GM12878 (cell line): Measurements from ENCODE around the gene ISLR2. TPM values are rescaled to one million over a fixed set of nuclear protein-coding genes. Genes with fewer than 3 reads are reported as not detected.

Experiments
- ATAC-seq: fragments of 200-7000 bp; cut with Tn5 transposase; 3 replicates; pipeline ENCODE4 v1.9.1; 2020; ENCODE audit warnings: mild to moderate bottlenecking, moderate library complexity
- BruUV-seq: library from RNA; stranded (reverse); fragments of 400-500 nt; replicated peaks from 2 replicates; lab custom pipeline; 2021; lab: Mats Ljungman, UMichigan
- CTCF ChIA-PET: fragments of 300-600 bp; sonication (Branson Sonifier 250); formaldehyde crosslinking; extraction: SDS; loops from one replicate; lab custom pipeline; 2021; ENCODE audit warnings: inconsistent platforms; lab: Yijun Ruan, JAX
- POLR2A ChIA-PET: fragments of 350-600 bp; formaldehyde crosslinking; extraction: SDS; loops from one replicate; lab custom pipeline; 2021; ENCODE audit warnings: inconsistent platforms; lab: Charles Lee
- RAD21 ChIA-PET: fragments of 300-600 bp; sonication (Branson Sonifier 250); formaldehyde crosslinking; loops from one replicate; lab custom pipeline; 2023; ENCODE audit warnings: antibody characterized with exemption; ENCODE audit not compliant: unreplicated experiment; lab: Charles Lee
- SMC1A ChIA-PET: fragments of 300-600 bp; sonication (Branson Sonifier 250); formaldehyde crosslinking; loops from one replicate; lab custom pipeline; 2023; ENCODE audit not compliant: unreplicated experiment, uncharacterized antibody; lab: Charles Lee
- DNase-seq: peaks from one replicate; pipeline ENCODE4 v3.0.0-alpha.2; 2011; ENCODE audit warnings: low read depth, low spot score
- FAIRE-seq: peaks from 3 replicates; lab custom pipeline; 2011; peaks lifted over from hg19 to GRCh38; lab: Jason Lieb, UNC
- H2AFZ ChIP-seq: 2 replicates; pipeline ENCODE4 v1.6.0; 2011; ENCODE audit warnings: low read depth, low read length, control low read depth; ENCODE audit not compliant: control insufficient read depth
- H3K27ac ChIP-seq: 2 replicates; pipeline ENCODE4 v1.5.1; 2011; ENCODE audit warnings: control low read depth; ENCODE audit not compliant: control insufficient read depth, insufficient read depth
- H3K27me3 ChIP-seq, 2 experiments: replicated peaks in 1 of 2; 2 replicates each; pipeline versions ENCODE4 v1.6.0 to v1.6.1; 2011; ENCODE audit warnings: low read length in 1 of 2; ENCODE audit not compliant: control insufficient read depth in 2 of 2, insufficient read depth in 2 of 2
- H3K36me3 ChIP-seq, 2 experiments: 2 replicates each; pipeline ENCODE4 v1.5.1; 2011; ENCODE audit warnings: low read length in 1 of 2; ENCODE audit not compliant: control insufficient read depth in 2 of 2, insufficient read depth in 2 of 2
- H3K4me1 ChIP-seq: 2 replicates; pipeline ENCODE4 v1.6.1; 2011; ENCODE audit warnings: mild to moderate bottlenecking, low read length, moderate library complexity, mixed read lengths; ENCODE audit not compliant: control insufficient read depth, insufficient read depth
- H3K4me2 ChIP-seq: 2 replicates; pipeline ENCODE4 v1.6.0; 2011; ENCODE audit warnings: control low read depth; ENCODE audit not compliant: control insufficient read depth, insufficient read depth
- H3K4me3 ChIP-seq: fragments of 200-600 bp; sonication (generic); 2 replicates; pipeline ENCODE4 v1.5.1; 2016
- H3K79me2 ChIP-seq: 2 replicates; pipeline ENCODE4 v1.6.0; 2011; ENCODE audit warnings: low read length; ENCODE audit not compliant: control insufficient read depth, insufficient read depth
- H3K9ac ChIP-seq: 2 replicates; pipeline ENCODE4 v1.8.0; 2011; ENCODE audit warnings: low read length, control low read depth, mixed read lengths; ENCODE audit not compliant: control insufficient read depth, insufficient read depth
- H3K9me3 ChIP-seq: replicated peaks from 3 replicates; pipeline ENCODE4 v1.5.1; 2011; ENCODE audit warnings: mild to moderate bottlenecking, low read length; ENCODE audit not compliant: control insufficient read depth, insufficient read depth
- H4K20me1 ChIP-seq: 2 replicates; pipeline ENCODE4 v1.6.0; 2011; ENCODE audit not compliant: control insufficient read depth, insufficient read depth
- NR2C1 ChIP-seq: fragments of 450-650 bp; IDR thresholded peaks from 2 replicates; pipeline ENCODE4 v1.6.1; 2017; ENCODE audit warnings: antibody characterized with exemption, mild to moderate bottlenecking, moderate library complexity
- ZBTB11 ChIP-seq: fragments of 450-650 bp; formaldehyde crosslinking; IDR thresholded peaks from 2 replicates; pipeline ENCODE4 v1.5.0; 2022; ENCODE audit warnings: mild to moderate bottlenecking, missing genetic modification characterization
- ZNF217 ChIP-seq: fragments of 450-650 bp; IDR thresholded peaks from 2 replicates; pipeline ENCODE4 v1.6.1; 2017; ENCODE audit warnings: antibody characterized with exemption, mild to moderate bottlenecking
- WGBS: methylation state at CpG from one replicate; pipeline ENCODE4 v1.1.6; 2016; ENCODE audit warnings: low lambda C conversion rate; ENCODE audit not compliant: insufficient replicate concordance, insufficient coverage; ENCODE audit errors: missing lambda C conversion rate; 5-methylcytosine and 5-hydroxymethylcytosine counted together
- in situ Hi-C: fragments of 300-500 bp; cut with MboI; formaldehyde crosslinking; loops from 9 replicates; pipeline ENCODE4 v1.14.3; 2018; ENCODE audit warnings: mixed read lengths
- intact Hi-C: fragments of 100-400 bp; cut with micrococcal nuclease; formaldehyde crosslinking; loops from one replicate; pipeline ENCODE4 v1.14.2; 2022; ENCODE audit not compliant: unreplicated experiment
- polyA plus RNA-seq, 11 experiments: library from polyadenylated mRNA; depleted of rRNA in 4 of 11; unstranded in 6 of 11; stranded (reverse) in 5 of 11; fragments of >200 nt; fragmentation: Nextera tagmentation in 4 of 11; fragmentation: Illumina TruSeq in 1 of 11; extraction: Ambion mirVana in 4 of 11; extraction: Trizol in 1 of 11; gene quantifications; 1 replicate in 1 of 11; 2 replicates in 10 of 11; pipeline versions ENCODE4 v1.2.1 to v1.2.3, GENCODE V29; 2011 to 2016; ENCODE audit warnings: inconsistent platforms in 2 of 11, missing spikeins in 2 of 11, low read depth in 1 of 11
- total RNA-seq, 4 experiments: library from RNA; depleted of rRNA in 3 of 4; stranded (reverse); fragments of >200 nt in 3 of 4; fragmentation: Illumina TruSeq in 1 of 4; extraction: Trizol in 1 of 4; gene quantifications; 2 replicates each; pipeline versions ENCODE4 v1.2.1 to v1.2.3, GENCODE V29; 2013 to 2021

ISLR2 gene
- total and polyA plus RNA-seq, 10 of the 15 experiments (the other 5 are each of a cell fraction or from before 2014, with no cell fraction given): 0.04 to 0.21 (median 0.07) TPM; not detected in 4

- SMC1A ChIA-PET: no interaction called here
- H3K27ac ChIP-seq: no peak within 1 kb of the TSS
- POLR2A ChIA-PET: no interaction called here
- intact Hi-C loops (no loop called here), in situ Hi-C loops (no loop called here)
- no peak within 1 kb of the TSS for H3K4me2 ChIP-seq
- no TSS peak for BruUV-seq
- no peaks in the 10 kb centered on the region for H3K79me2 ChIP-seq
- RAD21 ChIA-PET: no interaction called here
- no peak within 1 kb of the TSS for H3K4me3 ChIP-seq
- no peaks in the 10 kb centered on the region for H3K27me3 ChIP-seq
- CTCF ChIA-PET: interaction anchor here (0.9 kb wide), 1 partner anchor 12 kb away, joined by 3 read pairs; no protein-coding TSS in a partner anchor
- WGBS: 63% methylated on average over 20 of the region's 20 CpGs
- no peaks in the 10 kb centered on the region for H3K36me3 ChIP-seq
- peaks cover 13% of the 10 kb centered on the region for H3K4me1 ChIP-seq
- H4K20me1 ChIP-seq: no peaks in the 10 kb centered on the region
- FAIRE-seq (no peak), ATAC-seq (no peak), DNase-seq (no peak)
- H3K9me3 ChIP-seq: no peaks in the 10 kb centered on the region
- TF ChIP-seq NR2C1: no peak
- TF ChIP-seq ZNF217: no peak
- no peak for TF ChIP-seq ZBTB11 (CRISPR knock-in tag)
- H3K9ac ChIP-seq: no peak within 1 kb of the TSS; the same call in 1 of the 2 replicates
- H2AFZ ChIP-seq: peak within 1 kb of the TSS; percentile 23; the same call in 1 of the 2 replicates
Measured at GRCh38 chr15:74173380-74174218, 43.2 kb downstream of the ISLR2 start, which contains the start of gene ISLR. TSS of gene ISLR (plus strand) at chr15:74173710. CDS start at chr15:74174859, 1,149 bp downstream.
